K562 (cell line): ENCODE results near the gene PROK2.

Experiments used
- CTCF ChIP-seq, 3 experiments: IDR thresholded peaks in 2 of 3; conservative IDR thresholded peaks in 1 of 3; 2 replicates each; pipeline ENCODE4 v1.5.1; 2011 to 2012; ENCODE audit warnings: low read length in 3 of 3, mild to moderate bottlenecking in 3 of 3, control low read depth in 2 of 3, improper control_type of control experiment in 1 of 3, inconsistent platforms in 1 of 3, low read depth in 1 of 3, mixed read lengths in 1 of 3, moderate library complexity in 1 of 3; ENCODE audit not compliant: insufficient read depth in 2 of 3
- E2F5 ChIP-seq: sonication (generic); formaldehyde crosslinking; IDR thresholded peaks from 2 replicates; pipeline ENCODE4 v1.8.0; 2022; ENCODE audit warnings: mild to moderate bottlenecking, missing genetic modification reagents
- EP300 ChIP-seq: IDR thresholded peaks from 2 replicates; pipeline ENCODE4 v1.6.1; 2012; ENCODE audit warnings: low read length, improper control_type of control experiment
- ETV6 ChIP-seq, 3 experiments: fragments of 150-350 bp in 1 of 3; sonication (generic) in 1 of 3; formaldehyde crosslinking in 1 of 3; IDR thresholded peaks; 2 replicates each; pipeline versions ENCODE4 v1.6.1 to v1.8.0; 2014 to 2022; ENCODE audit warnings: borderline replicate concordance in 2 of 3, low read depth in 2 of 3, antibody characterized with exemption in 1 of 3, low read length in 1 of 3, mild to moderate bottlenecking in 1 of 3, missing genetic modification reagents in 1 of 3
- EZH2 ChIP-seq: IDR thresholded peaks from 2 replicates; pipeline ENCODE4 v1.6.1; 2012; ENCODE audit warnings: low read depth, mild to moderate bottlenecking, inconsistent platforms, low read length, borderline replicate concordance
- FOXA1 ChIP-seq: fragments of 450-650 bp; IDR thresholded peaks from 2 replicates; pipeline ENCODE4 v1.6.1; 2016; ENCODE audit warnings: mild to moderate bottlenecking, borderline replicate concordance
- MITF ChIP-seq: IDR thresholded peaks from 2 replicates; pipeline ENCODE4 v1.6.1; 2014; ENCODE audit warnings: antibody characterized with exemption
- PTTG1 ChIP-seq: fragments of 450-650 bp; IDR thresholded peaks from 2 replicates; pipeline ENCODE4 v1.6.1; 2016; ENCODE audit warnings: low read depth, mild to moderate bottlenecking, missing genetic modification characterization, missing compliant biosample characterization
- RNF219 ChIP-seq: fragments of 250-450 bp; sonication (Bioruptor Pico); IDR thresholded peaks from 2 replicates; pipeline ENCODE4 v1.5.0; 2022; ENCODE audit warnings: mild to moderate bottlenecking
- YY1 ChIP-seq, 3 experiments: IDR thresholded peaks; 2 replicates each; pipeline ENCODE4 v1.6.1; 2011; ENCODE audit warnings: low read length in 2 of 3, mild to moderate bottlenecking in 2 of 3, moderate library complexity in 2 of 3, borderline replicate concordance in 1 of 3, control low read depth in 1 of 3, low read depth in 1 of 3; ENCODE audit not compliant: insufficient read depth in 3 of 3, insufficient replicate concordance in 2 of 3, control insufficient read depth in 1 of 3, insufficient read length in 1 of 3; ENCODE audit errors: extremely low read depth in 1 of 3
- ZNF830 ChIP-seq: fragments of 250-450 bp; sonication (Bioruptor Pico); IDR thresholded peaks from 2 replicates; pipeline ENCODE4 v1.5.0; 2021; ENCODE audit warnings: mild to moderate bottlenecking

GRCh38 chr3:71796290-71796689 lies 11.3 kb upstream of the PROK2 start:
- TF ChIP-seq RNF219 (CRISPR knock-in tag) = no peak
- no peak for TF ChIP-seq MITF
- no peak for TF ChIP-seq ETV6 (IDR thresholded peaks at IDR 0.05; ENCODE audit: borderline replicate concordance in 1 of 2, low read depth in 2 of 2, low read length in 1 of 2)
- no peak for TF ChIP-seq ETV6 (CRISPR knock-in tag; IDR thresholded peaks at IDR 0.05; ENCODE audit: borderline replicate concordance)
- TF ChIP-seq E2F5 (CRISPR knock-in tag) = no peak
- no peak for TF ChIP-seq FOXA1
- no peak for TF ChIP-seq YY1 (IDR thresholded peaks at IDR 0.05; ENCODE audit: borderline replicate concordance in 1 of 3, control insufficient read depth in 1 of 3, extremely low read depth in 1 of 3, insufficient read depth in 3 of 3, insufficient read length in 1 of 3, insufficient replicate concordance in 2 of 3, low read depth in 1 of 3, low read length in 2 of 3)
- TF ChIP-seq CTCF (IDR thresholded peaks at IDR 0.05 in 2 of 3, conservative IDR thresholded peaks at IDR 0.05 in 1 of 3; ENCODE audit: insufficient read depth in 2 of 3, low read depth in 1 of 3, low read length in 3 of 3) = no peak
- TF ChIP-seq EP300 = no peak
- TF ChIP-seq EZH2 = no peak
- TF ChIP-seq PTTG1 (tag) = no peak
- TF ChIP-seq ZNF830 = no peak
